ENCODE results near the gene AIPL1. TPM values are rescaled to one million over a fixed set of nuclear protein-coding genes. Genes with fewer than 3 reads are reported as not detected.

Gene AIPL1
- total RNA-seq, 1 donor from 2014 or later, result not detected

- Histone ChIP-seq H3K27me3 (peaks cover 7% of the 10 kb centered on the region), H3K27ac (no peak overlapping the region), H3K9me3 (no peaks in the 10 kb centered on the region), H3K4me1 (peaks cover 0 to 2% of the 10 kb centered on the region in 2 donors), H3K36me3 (no peaks in the 10 kb centered on the region), H3K4me3 (peak overlapping the region in 1 of 2 donors; percentile 52)
- intact Hi-C loops (cut with DNase I), result no loop called here
- DNase-seq (ENCODE audit: low spot score in 2 of 2), result no peak
- no peak for TF ChIP-seq CTCF (IDR thresholded peaks at IDR 0.05)
Measured at GRCh38 chr17:6455321-6455705, 20.4 kb upstream of the AIPL1 start.

GRCh38 chr17:6454495-6455320 is 19.8 kb upstream of the AIPL1 start:
- Histone ChIP-seq H3K9me3 (no peaks in the 10 kb centered on the region), H3K4me1 (peaks cover 0 to 2% of the 10 kb centered on the region in 2 donors), H3K36me3 (no peaks in the 10 kb centered on the region), H3K27me3 (peaks cover 7% of the 10 kb centered on the region), H3K27ac (no peak overlapping the region), H3K4me3 (peak overlapping the region in 1 of 2 donors; percentile 52)
- TF ChIP-seq CTCF (IDR thresholded peaks at IDR 0.05), result no peak
- no peak for DNase-seq (ENCODE audit: low spot score in 2 of 2)
- intact Hi-C loops (cut with DNase I), result no loop called here

- intact Hi-C loops (cut with DNase I), result no loop called here
- no peaks in the 10 kb centered on the region for H3K36me3 ChIP-seq
- DNase-seq (ENCODE audit: low spot score in 2 of 2), result no peak
- TF ChIP-seq CTCF (IDR thresholded peaks at IDR 0.05), result no peak
- H3K27ac ChIP-seq, result no peak overlapping the region
- peaks cover 7% of the 10 kb centered on the region for H3K27me3 ChIP-seq
- peaks cover 0 to 2% of the 10 kb centered on the region in 2 donors for H3K4me1 ChIP-seq
- no peaks in the 10 kb centered on the region for H3K9me3 ChIP-seq
- no peak overlapping the region for H3K4me3 ChIP-seq
Measured at GRCh38 chr17:6453279-6454024, 18.5 kb upstream of the AIPL1 start.

- intact Hi-C loops (cut with DNase I), result no loop called here
- no peak for TF ChIP-seq CTCF (IDR thresholded peaks at IDR 0.05)
- H3K4me1 ChIP-seq, result peaks cover 0 to 2% of the 10 kb centered on the region in 2 donors
- no peak for DNase-seq (ENCODE audit: low spot score in 2 of 2)
- no peak overlapping the region for H3K4me3 ChIP-seq
- no peak overlapping the region for H3K27ac ChIP-seq
- H3K36me3 ChIP-seq, result no peaks in the 10 kb centered on the region
- no peaks in the 10 kb centered on the region for H3K9me3 ChIP-seq
- H3K27me3 ChIP-seq, result peaks cover 7% of the 10 kb centered on the region
Measured at GRCh38 chr17:6452471-6453266, 17.7 kb upstream of the AIPL1 start.

- peaks cover 7% of the 10 kb centered on the region for H3K27me3 ChIP-seq
- H3K9me3 ChIP-seq, result no peaks in the 10 kb centered on the region
- no peak for DNase-seq (ENCODE audit: low spot score in 2 of 2)
- H3K27ac ChIP-seq, result no peak overlapping the region
- peaks cover 0 to 2% of the 10 kb centered on the region in 2 donors for H3K4me1 ChIP-seq
- H3K4me3 ChIP-seq, result no peak overlapping the region
- TF ChIP-seq CTCF (IDR thresholded peaks at IDR 0.05), result no peak
- H3K36me3 ChIP-seq, result no peaks in the 10 kb centered on the region
- intact Hi-C loops (cut with DNase I), result no loop called here
Measured at GRCh38 chr17:6450926-6451832, 16.3 kb upstream of the AIPL1 start.
